Sigmoid colon (tissue), 7 donors: ENCODE measurements around the gene AGTRAP. TPM values are rescaled to one million over a fixed set of nuclear protein-coding genes. Genes with fewer than 3 reads are reported as not detected.

Experiments
- DNase-seq: peaks from one replicate; pipeline ENCODE4 v3.0.0-alpha.2; 2019
- H3K27ac ChIP-seq, 4 donors: fragments of 200-600 bp; sonication (generic); one replicate each; pipeline ENCODE4 v1.5.1; 2016 to 2019; ENCODE audit warnings: mild to moderate bottlenecking in 1 of 4
- H3K27me3 ChIP-seq, 3 donors: fragments of 200-600 bp; sonication (generic); one replicate each; pipeline ENCODE4 v1.5.1; 2019; ENCODE audit warnings: mild to moderate bottlenecking in 1 of 3
- H3K36me3 ChIP-seq, 4 donors: fragments of 200-600 bp; sonication (generic); one replicate each; pipeline ENCODE4 v1.5.1; 2016 to 2019
- H3K4me1 ChIP-seq, 4 donors: fragments of 200-600 bp; sonication (generic); one replicate each; pipeline ENCODE4 v1.5.1; 2017 to 2019
- H3K4me3 ChIP-seq, 4 donors: fragments of 200-600 bp; sonication (generic); one replicate each; pipeline ENCODE4 v1.5.1; 2017 to 2019; ENCODE audit warnings: mild to moderate bottlenecking in 2 of 4, moderate library complexity in 1 of 4
- H3K9me3 ChIP-seq, 4 donors: fragments of 200-600 bp in 3 of 4; sonication (generic) in 3 of 4; one replicate each; pipeline versions ENCODE4 v1.5.1 to v1.6.1; 2013 to 2019
- EP300 ChIP-seq, 4 donors: sonication (generic); formaldehyde crosslinking; IDR thresholded peaks; one replicate each; pipeline ENCODE4 v1.6.1; 2017; ENCODE audit warnings: antibody characterized with exemption in 4 of 4
- POLR2A ChIP-seq, 2 donors: fragments of 450-650 bp; IDR thresholded peaks; one replicate each; pipeline ENCODE4 v1.6.1; 2016; ENCODE audit warnings: antibody characterized with exemption in 2 of 2, mild to moderate bottlenecking in 2 of 2, moderate library complexity in 2 of 2
- POLR2AphosphoS5 ChIP-seq, 4 donors: sonication (generic); formaldehyde crosslinking; IDR thresholded peaks; one replicate each; pipeline ENCODE4 v1.6.1; 2017; ENCODE audit warnings: antibody characterized with exemption in 4 of 4
- WGBS, 2 donors: extraction: QIAGEN DNeasy Blood & Tissue Kit; methylation state at CpG; one replicate each; pipeline ENCODE4 v1.1.7; 2013; 5-methylcytosine and 5-hydroxymethylcytosine counted together
- intact Hi-C: fragments of 100-400 bp; cut with DNase I; formaldehyde crosslinking; loops from one replicate; pipeline ENCODE4 v1.15.1; 2023
- polyA plus RNA-seq, 3 donors: library from polyadenylated mRNA; stranded (reverse); fragments of 200-250 nt; gene quantifications; one replicate each; pipeline ENCODE4 v1.2.3, GENCODE V29; 2013
- total RNA-seq, 4 donors: library from RNA; depleted of rRNA; stranded (reverse); fragments of >200 nt; gene quantifications; one replicate each; pipeline ENCODE4 v1.1.0, GENCODE V29; 2016
- TF ChIP-seq, protein P1 (sequence below), 4 experiments: fragments of 450-650 bp in 3 of 4; fragments of 200-600 bp in 1 of 4; IDR thresholded peaks; one replicate each; pipeline ENCODE4 v1.5.1; 2016 to 2019; ENCODE audit warnings: antibody characterized with exemption in 4 of 4, mild to moderate bottlenecking in 3 of 4, moderate library complexity in 2 of 4
- donor health status: healthy with polysubstance abuse.
- donor health status: Bipolar disorder and iron deficiency.
- donor health status: healthy.

AGTRAP gene
- total and polyA plus RNA-seq, 7 donors: 6.7 to 58.3 (median 27.7) TPM

DNA sequence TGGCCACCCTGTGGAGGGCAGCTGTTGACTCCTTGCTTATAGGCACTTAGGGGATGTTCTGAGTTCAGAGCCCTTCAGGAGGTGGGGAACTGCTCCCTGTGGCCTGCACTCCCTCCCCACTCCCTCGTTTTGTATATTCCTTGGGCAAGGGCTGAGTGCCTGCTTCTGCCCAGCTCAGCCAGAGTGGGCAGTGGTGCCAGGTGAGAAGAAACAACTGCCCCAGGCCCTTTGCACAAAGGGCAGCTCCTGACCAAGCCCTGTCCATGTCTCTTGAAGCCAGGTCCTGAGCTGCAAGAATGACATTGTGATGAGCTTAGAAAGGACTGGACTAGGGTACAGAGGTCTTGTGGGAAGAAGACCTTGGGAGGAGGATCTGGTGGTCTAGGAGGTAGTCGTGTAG, 2.2 kb downstream of the AGTRAP start:
- TF ChIP-seq EP300 (IDR thresholded peaks at IDR 0.05): no peak
- no peak for TF ChIP-seq POLR2A (IDR thresholded peaks at IDR 0.05)
- TF ChIP-seq, protein P1, sequence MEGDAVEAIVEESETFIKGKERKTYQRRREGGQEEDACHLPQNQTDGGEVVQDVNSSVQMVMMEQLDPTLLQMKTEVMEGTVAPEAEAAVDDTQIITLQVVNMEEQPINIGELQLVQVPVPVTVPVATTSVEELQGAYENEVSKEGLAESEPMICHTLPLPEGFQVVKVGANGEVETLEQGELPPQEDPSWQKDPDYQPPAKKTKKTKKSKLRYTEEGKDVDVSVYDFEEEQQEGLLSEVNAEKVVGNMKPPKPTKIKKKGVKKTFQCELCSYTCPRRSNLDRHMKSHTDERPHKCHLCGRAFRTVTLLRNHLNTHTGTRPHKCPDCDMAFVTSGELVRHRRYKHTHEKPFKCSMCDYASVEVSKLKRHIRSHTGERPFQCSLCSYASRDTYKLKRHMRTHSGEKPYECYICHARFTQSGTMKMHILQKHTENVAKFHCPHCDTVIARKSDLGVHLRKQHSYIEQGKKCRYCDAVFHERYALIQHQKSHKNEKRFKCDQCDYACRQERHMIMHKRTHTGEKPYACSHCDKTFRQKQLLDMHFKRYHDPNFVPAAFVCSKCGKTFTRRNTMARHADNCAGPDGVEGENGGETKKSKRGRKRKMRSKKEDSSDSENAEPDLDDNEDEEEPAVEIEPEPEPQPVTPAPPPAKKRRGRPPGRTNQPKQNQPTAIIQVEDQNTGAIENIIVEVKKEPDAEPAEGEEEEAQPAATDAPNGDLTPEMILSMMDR (IDR thresholded peaks at IDR 0.05): no peak
- no peak for TF ChIP-seq POLR2AphosphoS5 (IDR thresholded peaks at IDR 0.05)
- no peaks in the 10 kb centered on the region for H3K9me3 ChIP-seq
- intact Hi-C loops: loop anchor here (5.0 to 10.0 kb wide), 3 partner anchors 49 to 463 kb away; partner anchors contain the start of genes FBXO2, FBXO44 and UBIAD1
- peaks cover 0 to 24% (median 19%) of the 10 kb centered on the region in 4 donors for H3K4me1 ChIP-seq
- no peak for DNase-seq
- no peaks in the 10 kb centered on the region for H3K36me3 ChIP-seq
- 77 to 84% methylated on average over 2 of the region's 2 CpGs for WGBS, 2 donors
- H3K27me3 ChIP-seq: no peaks in the 10 kb centered on the region
- H3K4me3 ChIP-seq: no peak overlapping the region
- H3K27ac ChIP-seq: peak overlapping the region in 1 of 4 donors; percentile 89

GRCh38 chr1:11738783-11739182, 2.8 kb downstream of the AGTRAP start:
- Histone ChIP-seq H3K27me3 (no peaks in the 10 kb centered on the region), H3K27ac (no peak overlapping the region), H3K4me3 (no peak overlapping the region), H3K4me1 (peaks cover 0 to 23% (median 19%) of the 10 kb centered on the region in 4 donors), H3K36me3 (no peaks in the 10 kb centered on the region), H3K9me3 (no peaks in the 10 kb centered on the region)
- intact Hi-C loops: loop anchor here (5.0 to 10.0 kb wide), 3 partner anchors 49 to 464 kb away; partner anchors contain the start of genes FBXO2, FBXO44 and UBIAD1
- no peak for DNase-seq
- WGBS, 2 donors: 78 to 88% methylated on average over 6 of the region's 6 CpGs
- TF ChIP-seq EP300 (IDR thresholded peaks at IDR 0.05) (no peak), POLR2A (IDR thresholded peaks at IDR 0.05) (no peak)
- TF ChIP-seq, protein P1 (IDR thresholded peaks at IDR 0.05): no peak

DNA sequence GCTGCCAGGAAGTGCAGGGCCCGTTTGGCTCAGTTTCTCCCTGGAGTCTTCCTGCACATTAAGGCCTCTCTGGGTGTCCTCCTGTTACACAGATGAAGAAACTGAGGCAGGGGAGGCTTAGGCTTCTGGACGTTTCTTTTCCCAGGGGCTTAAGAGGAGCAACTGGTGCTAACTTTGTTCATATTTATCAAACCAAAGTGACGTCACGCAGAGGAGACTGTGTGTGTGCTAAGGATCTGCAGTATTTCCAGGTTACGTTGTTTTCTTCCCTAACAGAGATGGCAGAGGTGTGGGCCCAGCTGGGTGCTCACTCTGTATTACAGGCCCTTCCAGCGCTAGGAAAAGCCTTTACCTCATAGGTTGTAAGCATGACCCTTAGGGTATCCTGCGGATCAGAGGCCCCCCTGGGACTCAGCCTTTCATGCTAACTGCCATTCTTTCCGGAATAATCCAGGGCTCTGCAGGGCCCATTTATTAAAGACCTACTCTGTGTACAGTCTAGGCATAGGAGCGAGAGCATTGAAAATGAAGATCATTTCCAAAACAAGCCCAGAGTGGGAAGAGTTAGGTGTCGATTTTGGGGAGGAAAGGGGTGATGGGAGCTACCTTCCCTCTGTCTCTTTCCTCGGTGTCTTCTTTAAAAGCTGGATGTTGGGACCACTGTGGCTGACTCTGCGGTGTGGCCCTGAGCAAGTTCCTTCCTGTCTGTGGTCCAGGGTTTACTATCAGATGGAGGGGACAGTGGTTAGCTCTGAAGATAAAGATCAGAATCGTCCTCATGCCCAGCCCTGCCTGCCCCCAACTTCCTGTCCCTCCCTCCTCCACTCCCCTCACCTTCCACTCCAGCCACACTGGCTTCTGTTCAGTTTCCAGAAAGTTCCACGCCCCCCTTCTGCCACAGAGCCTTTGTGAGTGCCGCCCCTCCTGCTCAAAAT, 4.6 kb downstream of the AGTRAP start:
- 57 to 77% methylated on average over 15 of the region's 15 CpGs for WGBS, 2 donors
- no peak overlapping the region for H3K4me3 ChIP-seq
- intact Hi-C loops: no loop called here
- peaks cover 0 to 20% (median 17%) of the 10 kb centered on the region in 4 donors for H3K4me1 ChIP-seq
- H3K27ac ChIP-seq: peak overlapping the region in 1 of 4 donors; percentile 12
- TF ChIP-seq POLR2A (IDR thresholded peaks at IDR 0.05): no peak
- DNase-seq: no peak
- H3K36me3 ChIP-seq: no peaks in the 10 kb centered on the region
- no peaks in the 10 kb centered on the region for H3K27me3 ChIP-seq
- H3K9me3 ChIP-seq: no peaks in the 10 kb centered on the region

GRCh38 chr1:11741482-11741881, 5.5 kb downstream of the AGTRAP start:
- 89 to 93% methylated on average over 4 of the region's 4 CpGs for WGBS, 2 donors

More at GRCh38 chr1:11741482-11741881, 5.5 kb downstream of the AGTRAP start:
- Histone ChIP-seq H3K4me3 (no peak overlapping the region), H3K36me3 (peaks cover 0 to 8% (median 2%) of the 10 kb centered on the region in 4 donors), H3K4me1 (peaks cover 0 to 18% (median 14%) of the 10 kb centered on the region in 4 donors), H3K27me3 (no peaks in the 10 kb centered on the region), H3K9me3 (no peaks in the 10 kb centered on the region), H3K27ac (no peak overlapping the region)
- no peak for TF ChIP-seq POLR2AphosphoS5 (IDR thresholded peaks at IDR 0.05)
- no peak for TF ChIP-seq EP300 (IDR thresholded peaks at IDR 0.05)
- TF ChIP-seq, protein P1 (IDR thresholded peaks at IDR 0.05): no peak
- no peak for TF ChIP-seq POLR2A (IDR thresholded peaks at IDR 0.05)
- intact Hi-C loops: no loop called here
- no peak for DNase-seq
